Muscle layer of duodenum (tissue), 2 donors: ENCODE measurements around the gene TUT4.

ENCODE experiments used
- H3K27ac ChIP-seq: one replicate; pipeline ENCODE4 v1.7.0; 2013; ENCODE audit warnings: mild to moderate bottlenecking, low read length
- H3K27me3 ChIP-seq: one replicate; pipeline ENCODE4 v1.7.0; 2013; ENCODE audit warnings: low read depth, mild to moderate bottlenecking, control low read depth, low read length
- H3K36me3 ChIP-seq, 2 donors: one replicate each; pipeline ENCODE4 v1.7.0; 2013; ENCODE audit warnings: low read length in 2 of 2, control low read depth in 1 of 2, mild to moderate bottlenecking in 1 of 2; ENCODE audit not compliant: insufficient read depth in 2 of 2, control insufficient read depth in 1 of 2
- H3K4me1 ChIP-seq, 2 donors: one replicate each; pipeline ENCODE4 v1.7.0; 2013; ENCODE audit warnings: low read length in 2 of 2, mild to moderate bottlenecking in 2 of 2, control low read depth in 1 of 2, moderate library complexity in 1 of 2; ENCODE audit not compliant: insufficient read depth in 2 of 2, control insufficient read depth in 1 of 2
- H3K4me3 ChIP-seq, 2 donors: one replicate each; pipeline ENCODE4 v1.7.0; 2013; ENCODE audit warnings: low read length in 2 of 2, low read depth in 1 of 2, mild to moderate bottlenecking in 1 of 2
- H3K9me3 ChIP-seq, 2 donors: one replicate each; pipeline ENCODE4 v1.7.0; 2013; ENCODE audit warnings: low read length in 2 of 2, control low read depth in 1 of 2, mild to moderate bottlenecking in 1 of 2; ENCODE audit not compliant: control insufficient read depth in 1 of 2
- donor health status: healthy.

TUT4 gene

GRCh38 chr1:52402860-52403240 is 150.0 kb downstream of the TUT4 start:
- Histone ChIP-seq H3K4me1 (peaks cover 3 to 23% of the 10 kb centered on the region in 2 donors), H3K9me3 (no peaks in the 10 kb centered on the region), H3K4me3 (no peak overlapping the region), H3K27me3 (no peaks in the 10 kb centered on the region), H3K27ac (no peak overlapping the region), H3K36me3 (peaks cover 9 to 11% of the 10 kb centered on the region in 2 donors)

GRCh38 chr1:52400131-52400530 is 152.8 kb downstream of the TUT4 start:
- no peak overlapping the region for H3K4me3 ChIP-seq
- peaks cover under 1 to 8% of the 10 kb centered on the region in 2 donors for H3K4me1 ChIP-seq
- no peaks in the 10 kb centered on the region for H3K36me3 ChIP-seq
- H3K27me3 ChIP-seq: no peaks in the 10 kb centered on the region
- H3K27ac ChIP-seq: no peak overlapping the region
- no peaks in the 10 kb centered on the region for H3K9me3 ChIP-seq

DNA sequence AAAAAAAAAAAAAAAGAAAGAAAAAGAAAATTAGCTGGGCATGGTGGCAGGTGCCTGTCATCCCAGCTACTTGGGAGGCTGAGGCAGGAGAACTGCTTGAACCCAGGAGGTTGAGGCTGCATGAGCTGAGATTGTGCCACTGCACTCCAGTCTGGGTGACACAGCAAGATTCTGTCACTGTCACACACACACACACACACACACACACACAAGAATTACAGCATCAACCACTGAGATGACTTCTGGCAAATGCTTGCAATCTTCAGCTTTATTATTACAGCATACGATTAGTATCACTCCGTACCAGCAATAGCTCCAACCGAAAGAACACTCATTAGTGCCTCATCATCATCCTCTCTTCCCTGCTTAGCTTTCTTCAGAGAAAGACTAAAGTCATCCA is 153.3 kb downstream of the TUT4 start:
- Histone ChIP-seq H3K27me3 (no peaks in the 10 kb centered on the region), H3K4me3 (no peak overlapping the region), H3K9me3 (no peaks in the 10 kb centered on the region), H3K4me1 (peaks cover 0 to 7% of the 10 kb centered on the region in 2 donors), H3K36me3 (no peaks in the 10 kb centered on the region), H3K27ac (no peak overlapping the region)

- H3K4me3 ChIP-seq: no peak overlapping the region
- H3K9me3 ChIP-seq: no peaks in the 10 kb centered on the region
- no peak overlapping the region for H3K27ac ChIP-seq
- no peaks in the 10 kb centered on the region for H3K36me3 ChIP-seq
- no peaks in the 10 kb centered on the region for H3K27me3 ChIP-seq
- H3K4me1 ChIP-seq: no peaks in the 10 kb centered on the region
Observed at GRCh38 chr1:52393174-52393573, 159.7 kb downstream of the TUT4 start.

DNA sequence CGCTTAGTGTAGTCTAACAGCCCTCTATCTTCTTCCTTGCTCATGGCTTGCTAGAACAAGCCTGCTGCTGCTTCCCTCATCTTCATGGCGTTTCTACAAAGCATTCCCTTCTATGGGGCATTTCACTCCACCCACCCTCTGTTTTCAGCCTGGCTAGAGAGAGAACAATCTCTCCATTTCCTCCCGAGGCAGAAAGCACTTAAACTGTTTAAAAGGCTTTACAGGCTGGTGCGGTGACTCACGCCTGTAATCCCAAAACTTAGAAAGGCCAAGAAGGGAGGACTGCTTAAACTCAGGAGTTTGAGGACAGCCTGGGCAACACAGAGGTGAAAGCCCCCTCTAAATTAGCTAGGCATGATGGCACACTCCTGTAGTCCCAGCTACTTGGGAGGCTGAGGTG is 166.4 kb downstream of the TUT4 start:
- Histone ChIP-seq H3K9me3 (no peaks in the 10 kb centered on the region), H3K36me3 (no peaks in the 10 kb centered on the region), H3K4me3 (no peak overlapping the region)

GRCh38 chr1:52385376-52385775 is 167.5 kb downstream of the TUT4 start:
- no peak overlapping the region for H3K4me3 ChIP-seq
- H3K9me3 ChIP-seq: no peaks in the 10 kb centered on the region
- H3K36me3 ChIP-seq: no peaks in the 10 kb centered on the region
- no peak overlapping the region for H3K27ac ChIP-seq
- no peaks in the 10 kb centered on the region for H3K27me3 ChIP-seq
- H3K4me1 ChIP-seq: no peaks in the 10 kb centered on the region

More for the DNA sequence above, 166.4 kb downstream of the TUT4 start:
- H3K27me3 ChIP-seq: no peaks in the 10 kb centered on the region
- no peak overlapping the region for H3K27ac ChIP-seq
- H3K4me1 ChIP-seq: no peaks in the 10 kb centered on the region
